Muscle of leg (tissue), 11 donors: ENCODE results near the gene EHHADH. TPM values are rescaled to one million over a fixed set of nuclear protein-coding genes. Genes with fewer than 3 reads are reported as not detected.

ENCODE experiments used
- DNase-seq: peaks from one replicate; pipeline ENCODE4 v3.0.0; 2013
- H3K27ac ChIP-seq: one replicate; pipeline ENCODE4 v1.5.1; 2013; ENCODE audit warnings: mild to moderate bottlenecking, low read length, control low read depth
- H3K27me3 ChIP-seq: one replicate; pipeline ENCODE4 v1.6.1; 2013; ENCODE audit warnings: low read length; ENCODE audit not compliant: control insufficient read depth, insufficient read depth
- H3K36me3 ChIP-seq: one replicate; pipeline ENCODE4 v1.6.1; 2013; ENCODE audit warnings: low read length; ENCODE audit not compliant: control insufficient read depth, insufficient read depth
- H3K4me1 ChIP-seq: one replicate; pipeline ENCODE4 v1.6.1; 2013; ENCODE audit warnings: low read length; ENCODE audit not compliant: control insufficient read depth, insufficient read depth
- H3K4me3 ChIP-seq: one replicate; pipeline ENCODE4 v1.5.1; 2013; ENCODE audit warnings: low read length, control low read depth
- H3K9me3 ChIP-seq: replicated peaks from 2 replicates; pipeline ENCODE4 v1.6.1; 2013; ENCODE audit warnings: low read depth, low read length; ENCODE audit not compliant: control insufficient read depth
- WGBS: methylation state at CpG from one replicate; pipeline ENCODE4 v1.1.5; 2013; ENCODE audit warnings: missing lambda C conversion rate; ENCODE audit not compliant: insufficient coverage; 5-methylcytosine and 5-hydroxymethylcytosine counted together
- polyA plus RNA-seq, 8 donors: library from polyadenylated mRNA; unstranded; fragments of 120-200 nt; gene quantifications; one replicate each; pipeline versions ENCODE4 v1.2.1 to v1.2.3, GENCODE V29; 2013; ENCODE audit warnings: inconsistent platforms in 1 of 8, low replicate concordance in 1 of 8; ENCODE audit not compliant: insufficient read length in 8 of 8, insufficient read depth in 1 of 8
- total RNA-seq: library from RNA; stranded (reverse); fragments of 120-200 nt; gene quantifications from one replicate; pipeline ENCODE4 v1.2.4, GENCODE V29; 2013

EHHADH gene
- total and polyA plus RNA-seq, 9 donors, result 2.1 to 5.0 (median 2.8) TPM

GRCh38 chr3:185221203-185221602, 32.6 kb downstream of the EHHADH start:
- no peaks in the 10 kb centered on the region for H3K9me3 ChIP-seq
- H3K27me3 ChIP-seq, result no peaks in the 10 kb centered on the region
- DNase-seq, result no peak
- no peaks in the 10 kb centered on the region for H3K36me3 ChIP-seq
- no peaks in the 10 kb centered on the region for H3K4me1 ChIP-seq
- no peak overlapping the region for H3K4me3 ChIP-seq
- H3K27ac ChIP-seq, result no peak overlapping the region

- no peaks in the 10 kb centered on the region for H3K36me3 ChIP-seq
- H3K9me3 ChIP-seq, result no peaks in the 10 kb centered on the region
- H3K27me3 ChIP-seq, result no peaks in the 10 kb centered on the region
- WGBS, result 52% methylated on average over 2 of the region's 3 CpGs
- no peaks in the 10 kb centered on the region for H3K4me1 ChIP-seq
- no peak for DNase-seq
- peak overlapping the region; percentile 16 for H3K27ac ChIP-seq
- no peak overlapping the region for H3K4me3 ChIP-seq
These were observed 37.3 kb downstream of the EHHADH start for GRCh38 chr3:185216607-185216958.

- Histone ChIP-seq H3K27me3 (no peaks in the 10 kb centered on the region), H3K4me1 (no peaks in the 10 kb centered on the region), H3K4me3 (no peak overlapping the region), H3K9me3 (no peaks in the 10 kb centered on the region), H3K36me3 (no peaks in the 10 kb centered on the region), H3K27ac (peak overlapping the region; percentile 16)
- DNase-seq, result no peak
- WGBS, result no CpG with 5 or more reads among the region's 6 CpGs
These were observed 37.8 kb downstream of the EHHADH start for GRCh38 chr3:185215873-185216606.

GRCh38 chr3:185212559-185212958, 41.3 kb downstream of the EHHADH start:
- H3K4me1 ChIP-seq, result no peaks in the 10 kb centered on the region
- DNase-seq, result no peak
- WGBS, result no CpG with 5 or more reads among the region's 5 CpGs
- no peak overlapping the region for H3K27ac ChIP-seq
- no peaks in the 10 kb centered on the region for H3K36me3 ChIP-seq
- H3K4me3 ChIP-seq, result no peak overlapping the region
- no peaks in the 10 kb centered on the region for H3K27me3 ChIP-seq
- no peaks in the 10 kb centered on the region for H3K9me3 ChIP-seq

GRCh38 chr3:185212086-185212485, 41.8 kb downstream of the EHHADH start:
- DNase-seq, result no peak
- WGBS, result no CpG with 5 or more reads among the region's 4 CpGs

DNA sequence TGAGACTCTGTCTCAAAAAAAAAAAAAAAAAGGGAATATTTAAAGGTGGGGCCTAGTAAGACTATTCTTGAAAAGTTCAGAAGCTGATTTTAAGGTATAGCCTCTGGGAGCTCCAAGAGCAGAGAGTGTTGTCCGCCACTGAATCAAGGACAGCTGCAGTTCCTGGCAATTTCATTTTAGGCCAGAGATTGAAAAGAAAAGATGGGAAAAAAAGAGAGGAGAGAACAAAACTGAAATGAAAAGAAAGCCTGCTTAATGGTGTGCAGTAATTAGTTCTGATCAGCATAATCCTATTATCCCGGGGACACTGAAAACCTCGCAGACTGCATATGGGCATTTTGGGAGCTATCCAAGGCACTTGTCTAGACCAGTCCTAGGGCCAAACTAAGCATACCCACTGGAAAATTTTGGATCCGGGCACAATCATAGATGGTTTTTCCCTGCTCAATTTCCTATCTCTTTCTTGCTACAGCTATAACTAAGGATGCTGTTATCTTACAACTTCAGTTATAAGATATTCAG, 43.2 kb downstream of the EHHADH start:
- DNase-seq, result no peak
- Histone ChIP-seq H3K4me3 (no peak overlapping the region), H3K27ac (no peak overlapping the region), H3K27me3 (no peaks in the 10 kb centered on the region), H3K36me3 (no peaks in the 10 kb centered on the region), H3K4me1 (peaks cover 2% of the 10 kb centered on the region), H3K9me3 (no peaks in the 10 kb centered on the region)
- 62% methylated on average over 3 of the region's 4 CpGs for WGBS

More at GRCh38 chr3:185212086-185212485, 41.8 kb downstream of the EHHADH start:
- no peak overlapping the region for H3K27ac ChIP-seq
- H3K36me3 ChIP-seq, result no peaks in the 10 kb centered on the region
- no peak overlapping the region for H3K4me3 ChIP-seq
- no peaks in the 10 kb centered on the region for H3K9me3 ChIP-seq
- peaks cover 2% of the 10 kb centered on the region for H3K4me1 ChIP-seq
- H3K27me3 ChIP-seq, result no peaks in the 10 kb centered on the region

DNA sequence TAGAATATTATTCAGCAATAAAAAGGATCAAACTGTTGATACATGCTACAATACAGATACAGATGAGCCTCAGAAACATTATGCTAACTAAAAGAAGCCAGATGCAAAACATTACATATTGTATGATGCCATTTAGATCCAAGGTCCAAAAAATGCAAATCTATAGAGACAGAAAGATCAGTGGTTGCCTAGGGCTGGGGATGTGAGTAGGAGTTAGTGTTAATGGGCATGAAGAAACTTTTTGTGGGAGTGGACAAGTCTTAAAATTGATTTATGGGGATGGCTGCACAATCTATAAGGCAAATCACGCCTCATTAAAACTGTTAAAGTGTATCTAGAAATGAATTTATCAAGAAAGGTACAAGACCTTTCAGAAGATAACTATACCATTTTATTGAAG, 45.0 kb downstream of the EHHADH start:
- Histone ChIP-seq H3K9me3 (no peaks in the 10 kb centered on the region), H3K4me3 (no peak overlapping the region)

DNA sequence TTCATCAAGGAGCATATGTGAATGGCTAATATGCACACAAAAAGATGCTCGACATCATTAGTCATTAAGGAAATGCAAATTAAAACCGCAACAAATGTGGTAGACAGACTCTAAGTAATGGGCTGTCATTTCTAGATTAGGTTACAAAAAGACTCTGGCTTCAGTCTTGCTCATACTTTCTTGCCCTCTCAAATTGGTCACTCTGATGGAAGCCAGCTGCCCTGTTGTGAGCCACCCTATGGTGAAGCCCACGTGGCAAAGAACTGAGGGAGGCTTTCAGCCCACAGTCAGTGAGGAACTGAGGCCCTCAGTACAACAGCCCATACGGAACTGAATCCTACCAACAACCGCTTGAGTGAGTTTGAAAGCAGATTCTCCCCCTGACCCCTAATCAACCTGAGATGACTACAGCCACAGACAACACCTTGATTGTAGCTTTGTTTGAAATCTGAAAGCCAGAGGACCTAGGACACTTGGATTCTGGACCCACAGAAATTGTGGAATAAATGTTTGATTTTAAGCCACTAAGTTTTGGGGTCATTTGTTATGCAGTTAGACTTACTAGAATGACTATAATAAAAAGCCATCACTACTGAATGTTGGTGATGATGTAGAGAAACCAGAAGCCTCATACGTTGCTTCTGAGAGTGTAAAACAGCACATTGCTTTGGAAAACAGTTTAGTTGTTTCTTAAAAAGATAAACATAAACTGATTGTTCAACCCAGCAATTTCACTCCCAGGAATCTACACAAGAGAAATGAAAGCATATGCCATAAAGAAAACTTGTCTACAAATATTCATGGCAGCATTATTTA, 45.7 kb downstream of the EHHADH start:
- Histone ChIP-seq H3K9me3 (no peaks in the 10 kb centered on the region), H3K27me3 (no peaks in the 10 kb centered on the region), H3K27ac (no peak overlapping the region), H3K36me3 (no peaks in the 10 kb centered on the region), H3K4me3 (no peak overlapping the region), H3K4me1 (peaks cover 2% of the 10 kb centered on the region)
- no peak for DNase-seq
- 73% methylated on average over 3 of the region's 6 CpGs for WGBS

More for the DNA sequence above, 45.0 kb downstream of the EHHADH start:
- H3K27me3 ChIP-seq, result no peaks in the 10 kb centered on the region
- WGBS, result no CpG with 5 or more reads among the region's 1 CpG
- peaks cover 2% of the 10 kb centered on the region for H3K4me1 ChIP-seq
- no peak for DNase-seq
- H3K36me3 ChIP-seq, result no peaks in the 10 kb centered on the region
- H3K27ac ChIP-seq, result no peak overlapping the region

DNA sequence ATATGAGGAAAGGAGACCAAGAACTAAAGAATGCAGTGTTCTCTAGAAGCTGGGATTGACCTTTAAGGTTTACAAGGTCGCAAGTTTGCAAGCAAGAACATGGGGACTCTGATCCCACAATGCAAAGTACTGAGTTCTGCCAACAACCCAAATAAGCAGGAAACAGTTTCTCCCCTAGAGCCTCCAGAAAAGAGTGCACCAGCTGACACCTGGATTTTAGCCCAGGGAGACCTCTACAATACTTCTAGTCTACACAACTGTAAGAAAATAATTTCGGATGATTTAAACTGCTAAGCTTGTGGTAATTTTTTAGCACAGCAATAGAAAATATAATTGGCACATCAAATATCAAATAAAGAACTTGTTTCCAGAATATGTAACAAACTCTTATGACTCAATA, 46.4 kb downstream of the EHHADH start:
- no CpG with 5 or more reads among the region's 2 CpGs for WGBS
- H3K4me3 ChIP-seq, result no peak overlapping the region
- no peaks in the 10 kb centered on the region for H3K27me3 ChIP-seq
- peak; percentile 69 for DNase-seq
- H3K27ac ChIP-seq, result no peak overlapping the region
- H3K36me3 ChIP-seq, result no peaks in the 10 kb centered on the region
- no peaks in the 10 kb centered on the region for H3K9me3 ChIP-seq
- peaks cover 2% of the 10 kb centered on the region for H3K4me1 ChIP-seq

GRCh38 chr3:185205865-185206264, 48.0 kb downstream of the EHHADH start:
- Histone ChIP-seq H3K36me3 (no peaks in the 10 kb centered on the region), H3K9me3 (no peaks in the 10 kb centered on the region), H3K4me1 (peaks cover 2% of the 10 kb centered on the region), H3K27ac (no peak overlapping the region), H3K27me3 (no peaks in the 10 kb centered on the region), H3K4me3 (no peak overlapping the region)
- 33% methylated on average over 3 of the region's 7 CpGs for WGBS
- DNase-seq, result no peak
